ENCODE data around the gene DGCR2.

GRCh38 chr22:19069451-19069850 lies 52.8 kb downstream of the DGCR2 start:
- TF ChIP-seq GATA2 (IDR thresholded peaks at IDR 0.05; ENCODE audit: low read depth, low read length) (no peak), GATA3 (IDR thresholded peaks at IDR 0.05; ENCODE audit: low read depth, low read length) (no peak)
